ENCODE measurements around the gene MLNR.

DNA sequence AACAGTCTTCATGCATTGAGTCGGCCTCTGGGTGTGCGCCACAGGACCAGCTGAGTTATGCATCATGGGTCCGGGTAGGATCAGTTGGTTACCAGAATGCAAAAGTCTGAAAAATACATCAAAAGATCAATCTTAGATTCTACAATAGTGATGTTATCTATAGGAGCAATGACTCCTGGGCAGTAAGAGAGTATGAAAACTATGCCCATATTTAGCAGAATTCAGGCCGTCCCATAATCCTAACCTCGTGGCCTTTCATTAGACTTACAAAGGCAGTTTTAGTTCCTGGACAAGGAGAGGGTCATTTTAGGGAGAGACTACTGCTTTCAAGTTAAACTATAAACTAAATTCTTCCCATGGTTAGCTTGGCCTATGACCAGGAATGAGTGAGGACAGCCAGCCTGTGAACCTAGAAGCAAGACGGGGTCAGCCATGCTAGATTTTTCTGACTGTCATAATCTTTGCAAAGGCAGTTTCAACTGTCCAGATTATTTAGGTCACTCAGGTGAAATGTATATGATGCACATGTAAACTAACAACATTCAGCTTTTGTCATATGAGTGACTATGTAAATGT lies 15.8 kb downstream of the MLNR start:
- TF ChIP-seq SMC3 (conservative IDR thresholded peaks at IDR 0.05; ENCODE audit: insufficient read depth, low read depth, low read length) (no peak), U2AF2 (optimal IDR thresholded peaks at IDR 0.05; ENCODE audit: low read depth, low read length) (no peak), RFX5 (IDR thresholded peaks at IDR 0.05; ENCODE audit: low read depth, low read length) (no peak), ETV1 (tag; conservative IDR thresholded peaks at IDR 0.05; ENCODE audit: low read depth) (no peak), CREBBP (IDR thresholded peaks at IDR 0.05; ENCODE audit: low read depth, low read length) (no peak), SAFB2 (IDR thresholded peaks at IDR 0.05; ENCODE audit: borderline replicate concordance, low read depth, low read length, severe bottlenecking) (no peak)
- TF ChIP-seq, protein P1, sequence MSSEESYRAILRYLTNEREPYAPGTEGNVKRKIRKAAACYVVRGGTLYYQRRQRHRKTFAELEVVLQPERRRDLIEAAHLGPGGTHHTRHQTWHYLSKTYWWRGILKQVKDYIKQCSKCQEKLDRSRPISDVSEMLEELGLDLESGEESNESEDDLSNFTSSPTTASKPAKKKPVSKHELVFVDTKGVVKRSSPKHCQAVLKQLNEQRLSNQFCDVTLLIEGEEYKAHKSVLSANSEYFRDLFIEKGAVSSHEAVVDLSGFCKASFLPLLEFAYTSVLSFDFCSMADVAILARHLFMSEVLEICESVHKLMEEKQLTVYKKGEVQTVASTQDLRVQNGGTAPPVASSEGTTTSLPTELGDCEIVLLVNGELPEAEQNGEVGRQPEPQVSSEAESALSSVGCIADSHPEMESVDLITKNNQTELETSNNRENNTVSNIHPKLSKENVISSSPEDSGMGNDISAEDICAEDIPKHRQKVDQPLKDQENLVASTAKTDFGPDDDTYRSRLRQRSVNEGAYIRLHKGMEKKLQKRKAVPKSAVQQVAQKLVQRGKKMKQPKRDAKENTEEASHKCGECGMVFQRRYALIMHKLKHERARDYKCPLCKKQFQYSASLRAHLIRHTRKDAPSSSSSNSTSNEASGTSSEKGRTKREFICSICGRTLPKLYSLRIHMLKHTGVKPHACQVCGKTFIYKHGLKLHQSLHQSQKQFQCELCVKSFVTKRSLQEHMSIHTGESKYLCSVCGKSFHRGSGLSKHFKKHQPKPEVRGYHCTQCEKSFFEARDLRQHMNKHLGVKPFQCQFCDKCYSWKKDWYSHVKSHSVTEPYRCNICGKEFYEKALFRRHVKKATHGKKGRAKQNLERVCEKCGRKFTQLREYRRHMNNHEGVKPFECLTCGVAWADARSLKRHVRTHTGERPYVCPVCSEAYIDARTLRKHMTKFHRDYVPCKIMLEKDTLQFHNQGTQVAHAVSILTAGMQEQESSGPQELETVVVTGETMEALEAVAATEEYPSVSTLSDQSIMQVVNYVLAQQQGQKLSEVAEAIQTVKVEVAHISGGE (CRISPR knock-in tag; IDR thresholded peaks at IDR 0.05), result no peak
- TF ChIP-seq, protein P2, sequence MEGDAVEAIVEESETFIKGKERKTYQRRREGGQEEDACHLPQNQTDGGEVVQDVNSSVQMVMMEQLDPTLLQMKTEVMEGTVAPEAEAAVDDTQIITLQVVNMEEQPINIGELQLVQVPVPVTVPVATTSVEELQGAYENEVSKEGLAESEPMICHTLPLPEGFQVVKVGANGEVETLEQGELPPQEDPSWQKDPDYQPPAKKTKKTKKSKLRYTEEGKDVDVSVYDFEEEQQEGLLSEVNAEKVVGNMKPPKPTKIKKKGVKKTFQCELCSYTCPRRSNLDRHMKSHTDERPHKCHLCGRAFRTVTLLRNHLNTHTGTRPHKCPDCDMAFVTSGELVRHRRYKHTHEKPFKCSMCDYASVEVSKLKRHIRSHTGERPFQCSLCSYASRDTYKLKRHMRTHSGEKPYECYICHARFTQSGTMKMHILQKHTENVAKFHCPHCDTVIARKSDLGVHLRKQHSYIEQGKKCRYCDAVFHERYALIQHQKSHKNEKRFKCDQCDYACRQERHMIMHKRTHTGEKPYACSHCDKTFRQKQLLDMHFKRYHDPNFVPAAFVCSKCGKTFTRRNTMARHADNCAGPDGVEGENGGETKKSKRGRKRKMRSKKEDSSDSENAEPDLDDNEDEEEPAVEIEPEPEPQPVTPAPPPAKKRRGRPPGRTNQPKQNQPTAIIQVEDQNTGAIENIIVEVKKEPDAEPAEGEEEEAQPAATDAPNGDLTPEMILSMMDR (IDR thresholded peaks at IDR 0.05 in 2 of 3, conservative IDR thresholded peaks at IDR 0.05 in 1 of 3; ENCODE audit: insufficient read depth in 2 of 3, low read depth in 1 of 3, low read length in 3 of 3), result no peak
